GM23338 (cell line): ENCODE data around the gene MRPS24. TPM values are rescaled to one million over a fixed set of nuclear protein-coding genes. Genes with fewer than 3 reads are reported as not detected.

ENCODE experiments used
- CREB1 ChIP-seq: fragments of 250-450 bp; sonication (Bioruptor Pico); IDR thresholded peaks from 2 replicates; pipeline ENCODE4 v1.5.0; 2020; ENCODE audit warnings: low read depth, mild to moderate bottlenecking, moderate library complexity
- EZH2phosphoT487 ChIP-seq: fragments of 200-600 bp; sonication (generic); IDR thresholded peaks from one replicate; pipeline ENCODE4 v1.8.1; 2018; ENCODE audit warnings: antibody characterized with exemption; ENCODE audit not compliant: unreplicated experiment
- JUNB ChIP-seq: IDR thresholded peaks from one replicate; pipeline ENCODE4 v1.6.1; 2016; ENCODE audit warnings: antibody characterized with exemption; ENCODE audit not compliant: unreplicated experiment
- POLR2AphosphoS5 ChIP-seq: IDR thresholded peaks from 2 replicates; pipeline ENCODE4 v1.6.1; 2016; ENCODE audit warnings: antibody characterized with exemption, low read depth
- ZNF114 ChIP-seq: fragments of 250-450 bp; sonication (Bioruptor Pico); IDR thresholded peaks from 2 replicates; pipeline ENCODE4 v1.5.0; 2020; ENCODE audit warnings: mild to moderate bottlenecking, moderate library complexity
- ZNF331 ChIP-seq: fragments of 250-450 bp; sonication (Bioruptor Pico); IDR thresholded peaks from 2 replicates; pipeline ENCODE4 v1.5.0; 2020; ENCODE audit warnings: low read depth, mild to moderate bottlenecking, moderate library complexity
- polyA plus RNA-seq: library from polyadenylated mRNA; unstranded; fragments of >200 nt; fragmentation: Nextera tagmentation; extraction: Ambion mirVana; gene quantifications from 2 replicates; pipeline ENCODE4 v1.2.1, GENCODE V29; 2016
- total RNA-seq: library from RNA; depleted of rRNA; stranded (reverse); fragments of >200 nt; shearing (Covaris generic); gene quantifications from 2 replicates; pipeline ENCODE4 v1.2.3, GENCODE V29; 2014
- TF ChIP-seq, protein P1 (sequence below): fragments of 250-450 bp; sonication (Bioruptor Pico); IDR thresholded peaks from 2 replicates; pipeline ENCODE4 v1.5.0; 2020; ENCODE audit warnings: mild to moderate bottlenecking, moderate library complexity
- TF ChIP-seq, protein P2 (sequence below): IDR thresholded peaks from one replicate; pipeline ENCODE4 v1.6.1; 2018; ENCODE audit warnings: antibody characterized with exemption; ENCODE audit not compliant: unreplicated experiment

Gene MRPS24
- total and polyA plus RNA-seq, 2 experiments from 2014 or later: 82.9 to 152 TPM

DNA sequence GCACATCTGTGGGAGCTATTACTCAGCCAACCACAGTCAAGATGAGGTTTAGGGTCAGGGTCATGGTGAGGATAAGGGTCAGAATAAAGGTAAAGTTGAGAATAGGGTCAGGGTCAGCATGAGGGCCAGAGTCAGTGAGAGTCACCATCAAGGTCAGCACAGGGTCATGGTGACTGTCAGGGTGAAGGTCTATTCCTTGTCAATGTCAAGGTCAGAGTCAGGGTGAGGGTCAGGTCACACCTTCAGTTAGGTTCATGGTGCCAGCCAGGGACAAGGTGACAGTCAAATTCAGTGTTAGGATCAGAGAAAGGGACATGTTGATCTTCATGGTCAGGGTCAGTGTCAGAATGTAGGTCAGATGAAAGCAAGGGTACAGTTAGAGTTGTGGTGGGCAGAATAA, 14.1 kb downstream of the MRPS24 start (continued):
- TF ChIP-seq, protein P1, sequence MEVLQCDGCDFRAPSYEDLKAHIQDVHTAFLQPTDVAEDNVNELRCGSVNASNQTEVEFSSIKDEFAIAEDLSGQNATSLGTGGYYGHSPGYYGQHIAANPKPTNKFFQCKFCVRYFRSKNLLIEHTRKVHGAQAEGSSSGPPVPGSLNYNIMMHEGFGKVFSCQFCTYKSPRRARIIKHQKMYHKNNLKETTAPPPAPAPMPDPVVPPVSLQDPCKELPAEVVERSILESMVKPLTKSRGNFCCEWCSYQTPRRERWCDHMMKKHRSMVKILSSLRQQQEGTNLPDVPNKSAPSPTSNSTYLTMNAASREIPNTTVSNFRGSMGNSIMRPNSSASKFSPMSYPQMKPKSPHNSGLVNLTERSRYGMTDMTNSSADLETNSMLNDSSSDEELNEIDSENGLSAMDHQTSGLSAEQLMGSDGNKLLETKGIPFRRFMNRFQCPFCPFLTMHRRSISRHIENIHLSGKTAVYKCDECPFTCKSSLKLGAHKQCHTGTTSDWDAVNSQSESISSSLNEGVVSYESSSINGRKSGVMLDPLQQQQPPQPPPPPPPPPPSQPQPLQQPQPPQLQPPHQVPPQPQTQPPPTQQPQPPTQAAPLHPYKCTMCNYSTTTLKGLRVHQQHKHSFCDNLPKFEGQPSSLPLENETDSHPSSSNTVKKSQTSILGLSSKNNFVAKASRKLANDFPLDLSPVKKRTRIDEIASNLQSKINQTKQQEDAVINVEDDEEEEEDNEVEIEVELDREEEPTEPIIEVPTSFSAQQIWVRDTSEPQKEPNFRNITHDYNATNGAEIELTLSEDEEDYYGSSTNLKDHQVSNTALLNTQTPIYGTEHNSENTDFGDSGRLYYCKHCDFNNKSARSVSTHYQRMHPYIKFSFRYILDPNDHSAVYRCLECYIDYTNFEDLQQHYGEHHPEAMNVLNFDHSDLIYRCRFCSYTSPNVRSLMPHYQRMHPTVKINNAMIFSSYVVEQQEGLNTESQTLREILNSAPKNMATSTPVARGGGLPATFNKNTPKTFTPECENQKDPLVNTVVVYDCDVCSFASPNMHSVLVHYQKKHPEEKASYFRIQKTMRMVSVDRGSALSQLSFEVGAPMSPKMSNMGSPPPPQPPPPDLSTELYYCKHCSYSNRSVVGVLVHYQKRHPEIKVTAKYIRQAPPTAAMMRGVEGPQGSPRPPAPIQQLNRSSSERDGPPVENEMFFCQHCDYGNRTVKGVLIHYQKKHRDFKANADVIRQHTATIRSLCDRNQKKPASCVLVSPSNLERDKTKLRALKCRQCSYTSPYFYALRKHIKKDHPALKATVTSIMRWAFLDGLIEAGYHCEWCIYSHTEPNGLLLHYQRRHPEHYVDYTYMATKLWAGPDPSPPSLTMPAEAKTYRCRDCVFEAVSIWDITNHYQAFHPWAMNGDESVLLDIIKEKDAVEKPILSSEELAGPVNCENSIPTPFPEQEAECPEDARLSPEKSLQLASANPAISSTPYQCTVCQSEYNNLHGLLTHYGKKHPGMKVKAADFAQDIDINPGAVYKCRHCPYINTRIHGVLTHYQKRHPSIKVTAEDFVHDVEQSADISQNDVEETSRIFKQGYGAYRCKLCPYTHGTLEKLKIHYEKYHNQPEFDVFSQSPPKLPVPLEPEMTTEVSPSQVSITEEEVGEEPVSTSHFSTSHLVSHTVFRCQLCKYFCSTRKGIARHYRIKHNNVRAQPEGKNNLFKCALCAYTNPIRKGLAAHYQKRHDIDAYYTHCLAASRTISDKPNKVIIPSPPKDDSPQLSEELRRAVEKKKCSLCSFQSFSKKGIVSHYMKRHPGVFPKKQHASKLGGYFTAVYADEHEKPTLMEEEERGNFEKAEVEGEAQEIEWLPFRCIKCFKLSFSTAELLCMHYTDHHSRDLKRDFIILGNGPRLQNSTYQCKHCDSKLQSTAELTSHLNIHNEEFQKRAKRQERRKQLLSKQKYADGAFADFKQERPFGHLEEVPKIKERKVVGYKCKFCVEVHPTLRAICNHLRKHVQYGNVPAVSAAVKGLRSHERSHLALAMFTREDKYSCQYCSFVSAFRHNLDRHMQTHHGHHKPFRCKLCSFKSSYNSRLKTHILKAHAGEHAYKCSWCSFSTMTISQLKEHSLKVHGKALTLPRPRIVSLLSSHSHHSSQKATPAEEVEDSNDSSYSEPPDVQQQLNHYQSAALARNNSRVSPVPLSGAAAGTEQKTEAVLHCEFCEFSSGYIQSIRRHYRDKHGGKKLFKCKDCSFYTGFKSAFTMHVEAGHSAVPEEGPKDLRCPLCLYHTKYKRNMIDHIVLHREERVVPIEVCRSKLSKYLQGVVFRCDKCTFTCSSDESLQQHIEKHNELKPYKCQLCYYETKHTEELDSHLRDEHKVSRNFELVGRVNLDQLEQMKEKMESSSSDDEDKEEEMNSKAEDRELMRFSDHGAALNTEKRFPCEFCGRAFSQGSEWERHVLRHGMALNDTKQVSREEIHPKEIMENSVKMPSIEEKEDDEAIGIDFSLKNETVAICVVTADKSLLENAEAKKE: no peak
- TF ChIP-seq EZH2phosphoT487: no peak
- TF ChIP-seq ZNF331 (CRISPR knock-in tag): no peak
- no peak for TF ChIP-seq POLR2AphosphoS5
- no peak for TF ChIP-seq CREB1 (CRISPR knock-in tag)
- TF ChIP-seq, protein P2, sequence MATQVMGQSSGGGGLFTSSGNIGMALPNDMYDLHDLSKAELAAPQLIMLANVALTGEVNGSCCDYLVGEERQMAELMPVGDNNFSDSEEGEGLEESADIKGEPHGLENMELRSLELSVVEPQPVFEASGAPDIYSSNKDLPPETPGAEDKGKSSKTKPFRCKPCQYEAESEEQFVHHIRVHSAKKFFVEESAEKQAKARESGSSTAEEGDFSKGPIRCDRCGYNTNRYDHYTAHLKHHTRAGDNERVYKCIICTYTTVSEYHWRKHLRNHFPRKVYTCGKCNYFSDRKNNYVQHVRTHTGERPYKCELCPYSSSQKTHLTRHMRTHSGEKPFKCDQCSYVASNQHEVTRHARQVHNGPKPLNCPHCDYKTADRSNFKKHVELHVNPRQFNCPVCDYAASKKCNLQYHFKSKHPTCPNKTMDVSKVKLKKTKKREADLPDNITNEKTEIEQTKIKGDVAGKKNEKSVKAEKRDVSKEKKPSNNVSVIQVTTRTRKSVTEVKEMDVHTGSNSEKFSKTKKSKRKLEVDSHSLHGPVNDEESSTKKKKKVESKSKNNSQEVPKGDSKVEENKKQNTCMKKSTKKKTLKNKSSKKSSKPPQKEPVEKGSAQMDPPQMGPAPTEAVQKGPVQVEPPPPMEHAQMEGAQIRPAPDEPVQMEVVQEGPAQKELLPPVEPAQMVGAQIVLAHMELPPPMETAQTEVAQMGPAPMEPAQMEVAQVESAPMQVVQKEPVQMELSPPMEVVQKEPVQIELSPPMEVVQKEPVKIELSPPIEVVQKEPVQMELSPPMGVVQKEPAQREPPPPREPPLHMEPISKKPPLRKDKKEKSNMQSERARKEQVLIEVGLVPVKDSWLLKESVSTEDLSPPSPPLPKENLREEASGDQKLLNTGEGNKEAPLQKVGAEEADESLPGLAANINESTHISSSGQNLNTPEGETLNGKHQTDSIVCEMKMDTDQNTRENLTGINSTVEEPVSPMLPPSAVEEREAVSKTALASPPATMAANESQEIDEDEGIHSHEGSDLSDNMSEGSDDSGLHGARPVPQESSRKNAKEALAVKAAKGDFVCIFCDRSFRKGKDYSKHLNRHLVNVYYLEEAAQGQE: no peak
- TF ChIP-seq JUNB: no peak
- no peak for TF ChIP-seq ZNF114 (CRISPR knock-in tag)
